PC-9 (cell line): ENCODE measurements around the gene MDFIC2. TPM values are rescaled to one million over a fixed set of nuclear protein-coding genes. Genes with fewer than 3 reads are reported as not detected.
A peak's percentile ranks its signal among the peaks of the same experiment; 100 is the strongest.

Experiments
- Bru-seq: library from RNA; stranded (reverse); fragments of 400-500 nt; gene quantifications from one replicate; lab custom pipeline; 2021; lab: Mats Ljungman, UMichigan
- BruChase-seq, 2 experiments: library from RNA; stranded (reverse); fragments of 400-500 nt; gene quantifications; one replicate each; lab custom pipeline; 2021; lab: Mats Ljungman, UMichigan
- BruUV-seq: library from RNA; stranded (reverse); fragments of 400-500 nt; replicated peaks from 2 replicates; lab custom pipeline; 2021; lab: Mats Ljungman, UMichigan
- CTCF ChIA-PET: fragments of 300-600 bp; sonication (Branson Sonifier 250); formaldehyde crosslinking; loops from one replicate; lab custom pipeline; 2022; ENCODE audit warnings: antibody characterized with exemption; lab: Charles Lee
- POLR2A ChIA-PET: fragments of 300-600 bp; sonication (Branson Sonifier 250); formaldehyde crosslinking; loops from one replicate; lab custom pipeline; 2022; ENCODE audit warnings: antibody characterized with exemption; ENCODE audit not compliant: unreplicated experiment; lab: Charles Lee
- DNase-seq, 2 experiments: peaks; one replicate each; pipeline versions ENCODE4 v3.0.0 to v3.0.0-alpha.2; 2015 to 2022; ENCODE audit warnings: mixed read lengths in 1 of 2
- H2AFZ ChIP-seq: fragments of 200-600 bp; sonication (generic); 2 replicates; pipeline ENCODE4 v1.8.1; 2017; ENCODE audit warnings: antibody characterized with exemption
- H3F3A ChIP-seq: fragments of 200-600 bp; sonication (generic); 2 replicates; pipeline ENCODE4 v1.8.1; 2017; ENCODE audit warnings: antibody characterized with exemption, mild to moderate bottlenecking, low read depth; ENCODE audit not compliant: insufficient read depth
- H3K27ac ChIP-seq: fragments of 200-600 bp; sonication (generic); 2 replicates; pipeline ENCODE4 v1.6.1; 2016; ENCODE audit warnings: mixed run types
- H3K27me3 ChIP-seq: fragments of 200-600 bp; sonication (generic); 2 replicates; pipeline ENCODE4 v1.6.1; 2016; ENCODE audit warnings: low read depth, mixed run types; ENCODE audit not compliant: insufficient read depth
- H3K36me3 ChIP-seq: fragments of 200-600 bp; sonication (generic); 2 replicates; pipeline ENCODE4 v1.6.1; 2016; ENCODE audit warnings: low read depth, mixed run types
- H3K4me1 ChIP-seq: fragments of 200-600 bp; sonication (generic); replicated peaks from 2 replicates; pipeline ENCODE4 v1.6.1; 2016; ENCODE audit warnings: mixed run types; ENCODE audit not compliant: insufficient read depth
- H3K4me2 ChIP-seq: fragments of 200-600 bp; sonication (generic); 2 replicates; pipeline ENCODE4 v1.6.1; 2017; ENCODE audit warnings: mixed run types
- H3K4me3 ChIP-seq: fragments of 200-600 bp; sonication (generic); 2 replicates; pipeline ENCODE4 v1.6.1; 2016; ENCODE audit warnings: mixed run types
- H3K79me2 ChIP-seq: fragments of 200-600 bp; sonication (generic); 2 replicates; pipeline ENCODE4 v1.6.1; 2017; ENCODE audit warnings: low read depth, mixed run types
- H3K9me2 ChIP-seq: fragments of 200-600 bp; sonication (generic); 2 replicates; pipeline ENCODE4 v1.8.1; 2017; ENCODE audit warnings: mild to moderate bottlenecking; ENCODE audit not compliant: insufficient read depth
- H3K9me3 ChIP-seq: fragments of 200-600 bp; sonication (generic); 2 replicates; pipeline ENCODE4 v1.8.1; 2016; ENCODE audit warnings: low read depth; ENCODE audit not compliant: insufficient read depth
- H4K20me1 ChIP-seq: fragments of 200-600 bp; sonication (generic); 2 replicates; pipeline ENCODE4 v1.8.1; 2017; ENCODE audit not compliant: insufficient read depth
- CTCF ChIP-seq: fragments of 200-600 bp; sonication (generic); conservative IDR thresholded peaks from 2 replicates; pipeline ENCODE4 v1.6.1; 2017; ENCODE audit warnings: mixed run types, antibody characterized with exemption, mild to moderate bottlenecking, moderate library complexity
- EZH2 ChIP-seq: fragments of 200-600 bp; sonication (generic); IDR thresholded peaks from 2 replicates; pipeline ENCODE4 v1.8.0; 2017; ENCODE audit warnings: antibody characterized with exemption, low read depth
- intact Hi-C: fragments of 100-400 bp; cut with micrococcal nuclease; formaldehyde crosslinking; loops from one replicate; pipeline ENCODE4 v1.10.0; 2022; ENCODE audit not compliant: unreplicated experiment
- long read RNA-seq: library from polyadenylated mRNA; stranded (forward); transcript quantifications from one replicate; pipeline ENCODE4 v2.0.0, GENCODE V29; 2022
- total RNA-seq: library from RNA; stranded (reverse); gene quantifications from 2 replicates; pipeline ENCODE4 v1.2.3, GENCODE V29; 2021

MDFIC2 gene
- total RNA-seq (not detected in 2 replicates), Bru-seq, nascent RNA (percentile 2 among the genes with signal in this experiment), BruChase-seq, experiment 1, labeled RNA remaining after a 2-hour chase (not detected), BruChase-seq, experiment 2, labeled RNA remaining after a 6-hour chase (not detected)
- long read RNA-seq: 0 reads

GRCh38 chr3:70312336-70312735 is at the start of gene MDFIC2:
TSS of gene MDFIC2 (minus strand) at chr3:70312638. CDS start at chr3:70311973, 665 bp downstream.
- Histone ChIP-seq H3K79me2 (no peaks in the 10 kb centered on the region), H3K27me3 (no peaks in the 10 kb centered on the region), H3K4me2 (no peak within 1 kb of the TSS), H3K4me3 (no peak within 1 kb of the TSS), H4K20me1 (no peaks in the 10 kb centered on the region), H3K9me3 (no peaks in the 10 kb centered on the region), H3F3A (no peaks in the 10 kb centered on the region), H3K4me1 (no peaks in the 10 kb centered on the region), H2AFZ (no peak within 1 kb of the TSS), H3K36me3 (no peaks in the 10 kb centered on the region), H3K9me2 (no peaks in the 10 kb centered on the region), H3K27ac (no peak within 1 kb of the TSS)
- POLR2A ChIA-PET: no interaction called here
- CTCF ChIA-PET: no interaction called here
- BruUV-seq: no TSS peak
- intact Hi-C loops: no loop called here
- DNase-seq: no peak
- no peak for TF ChIP-seq EZH2
- no peak for TF ChIP-seq CTCF

GRCh38 chr3:70360979-70361760 is 48.7 kb upstream of the MDFIC2 start:
- no peaks in the 10 kb centered on the region for H3K4me1 ChIP-seq
- BruUV-seq: no TSS peak
- H3K4me2 ChIP-seq: no peak overlapping the region
- TF ChIP-seq EZH2 (no peak), CTCF (no peak)
- no peak for DNase-seq
- ChIA-PET CTCF (no interaction called here), POLR2A (no interaction called here)
- no peaks in the 10 kb centered on the region for H3K9me2 ChIP-seq
- H3K36me3 ChIP-seq: no peaks in the 10 kb centered on the region
- H3K9me3 ChIP-seq: no peaks in the 10 kb centered on the region
- no peaks in the 10 kb centered on the region for H3K79me2 ChIP-seq
- intact Hi-C loops: no loop called here
- H3K4me3 ChIP-seq: no peak overlapping the region
- H3F3A ChIP-seq: no peaks in the 10 kb centered on the region
- no peaks in the 10 kb centered on the region for H3K27me3 ChIP-seq
- H4K20me1 ChIP-seq: no peaks in the 10 kb centered on the region
- H3K27ac ChIP-seq: no peak overlapping the region
- H2AFZ ChIP-seq: no peak overlapping the region

GRCh38 chr3:70359711-70360110 is 47.3 kb upstream of the MDFIC2 start:
- Histone ChIP-seq H3F3A (no peaks in the 10 kb centered on the region), H2AFZ (no peak overlapping the region), H3K9me2 (no peaks in the 10 kb centered on the region), H3K4me1 (no peaks in the 10 kb centered on the region), H3K36me3 (no peaks in the 10 kb centered on the region), H3K27me3 (no peaks in the 10 kb centered on the region), H3K27ac (no peak overlapping the region), H3K9me3 (no peaks in the 10 kb centered on the region), H4K20me1 (no peaks in the 10 kb centered on the region), H3K4me2 (no peak overlapping the region), H3K4me3 (no peak overlapping the region), H3K79me2 (no peaks in the 10 kb centered on the region)
- BruUV-seq: no TSS peak
- CTCF ChIA-PET: no interaction called here
- POLR2A ChIA-PET: no interaction called here
- no peak for DNase-seq
- intact Hi-C loops: loop anchor here (5.0 kb wide), 1 partner anchor 292 kb away; no protein-coding TSS in a partner anchor
- no peak for TF ChIP-seq CTCF
- TF ChIP-seq EZH2: no peak
